GM23248 (cell line): ENCODE measurements around the gene HELQ.

Source experiments
- EZH2 ChIP-seq: fragments of 200-600 bp; sonication (generic); IDR thresholded peaks from 2 replicates; pipeline ENCODE4 v1.6.1; 2018; ENCODE audit warnings: antibody characterized with exemption, mild to moderate bottlenecking; ENCODE audit not compliant: insufficient read depth, poor library complexity, severe bottlenecking
- EZH2phosphoT487 ChIP-seq: fragments of 200-600 bp; sonication (generic); IDR thresholded peaks from 2 replicates; pipeline ENCODE4 v1.6.1; 2018; ENCODE audit warnings: antibody characterized with exemption, moderate library complexity, mild to moderate bottlenecking, low read depth; ENCODE audit not compliant: insufficient read depth

DNA sequence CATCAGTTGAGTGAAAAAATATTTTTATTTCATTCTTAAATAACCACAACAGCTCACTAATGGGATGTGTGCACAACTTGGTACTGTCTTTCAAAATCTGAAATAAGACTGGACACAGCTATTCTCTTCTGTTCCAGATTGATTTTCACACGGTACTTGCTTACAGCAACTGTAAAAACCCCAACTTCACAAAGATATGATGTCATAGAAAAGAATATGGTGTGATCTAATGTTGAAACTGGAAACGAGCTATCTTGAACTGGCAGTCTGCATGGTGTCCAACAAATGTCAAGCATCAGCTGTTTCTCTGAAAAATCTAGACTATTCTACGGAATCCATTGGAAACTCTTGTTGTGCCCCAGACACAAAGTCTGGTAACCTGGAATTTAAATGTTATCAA, 14.7 kb downstream of the HELQ start:
- TF ChIP-seq EZH2, result no peak
- no peak for TF ChIP-seq EZH2phosphoT487
